Neutrophil (primary cell): ENCODE data around the gene DFFA.

Source experiments
- H3K27ac ChIP-seq: fragments of 200-600 bp; sonication (generic); 2 replicates; pipeline ENCODE4 v1.5.1; 2016; ENCODE audit warnings: mild to moderate bottlenecking, moderate library complexity
- H3K27me3 ChIP-seq: fragments of 200-600 bp; sonication (generic); 2 replicates; pipeline ENCODE4 v1.6.0; 2016; ENCODE audit warnings: mild to moderate bottlenecking
- H3K36me3 ChIP-seq: fragments of 200-600 bp; sonication (generic); 2 replicates; pipeline ENCODE4 v1.5.1; 2017
- H3K4me1 ChIP-seq, 2 experiments: fragments of 200-600 bp in 1 of 2; sonication (generic) in 1 of 2; 1 replicate in 1 of 2; 2 replicates in 1 of 2; pipeline versions ENCODE4 v1.5.1 to v1.6.1; 2013 to 2016; ENCODE audit warnings: low read depth in 1 of 2, low read length in 1 of 2, mild to moderate bottlenecking in 1 of 2, moderate library complexity in 1 of 2; ENCODE audit not compliant: control insufficient read depth in 1 of 2, insufficient read depth in 1 of 2
- H3K4me3 ChIP-seq, 2 experiments: fragments of 200-600 bp in 1 of 2; sonication (generic) in 1 of 2; 1 replicate in 1 of 2; 2 replicates in 1 of 2; pipeline ENCODE4 v1.5.1; 2013 to 2016; ENCODE audit warnings: low read depth in 1 of 2, low read length in 1 of 2, mild to moderate bottlenecking in 1 of 2, moderate library complexity in 1 of 2
- H3K9me3 ChIP-seq: fragments of 200-600 bp; sonication (generic); 2 replicates; pipeline ENCODE4 v1.5.1; 2016
- CTCF ChIP-seq: fragments of 200-600 bp; sonication (generic); IDR thresholded peaks from 2 replicates; pipeline ENCODE4 v1.5.1; 2016; ENCODE audit warnings: antibody characterized with exemption

The DFFA gene

GRCh38 chr1:10456048-10456447 lies 16.3 kb downstream of the DFFA start:
- H3K27me3 ChIP-seq = peaks cover 11% of the 10 kb centered on the region
- H3K9me3 ChIP-seq = no peaks in the 10 kb centered on the region
- H3K36me3 ChIP-seq = no peaks in the 10 kb centered on the region
- TF ChIP-seq CTCF = no peak
- no peak overlapping the region for H3K27ac ChIP-seq
- no peak overlapping the region for H3K4me3 ChIP-seq
- H3K4me1 ChIP-seq = no peaks in the 10 kb centered on the region

- Histone ChIP-seq H3K4me3 (no peak overlapping the region), H3K4me1 (no peaks in the 10 kb centered on the region), H3K36me3 (no peaks in the 10 kb centered on the region), H3K27ac (no peak overlapping the region), H3K27me3 (peaks cover 22% of the 10 kb centered on the region), H3K9me3 (no peaks in the 10 kb centered on the region)
- no peak for TF ChIP-seq CTCF
These were observed 21.0 kb downstream of the DFFA start for GRCh38 chr1:10451287-10451686.

- H3K4me3 ChIP-seq = no peak overlapping the region
- TF ChIP-seq CTCF = no peak
- H3K36me3 ChIP-seq = no peaks in the 10 kb centered on the region
- H3K9me3 ChIP-seq = no peaks in the 10 kb centered on the region
- H3K27me3 ChIP-seq = peaks cover 22% of the 10 kb centered on the region
- no peaks in the 10 kb centered on the region for H3K4me1 ChIP-seq
- H3K27ac ChIP-seq = no peak overlapping the region
These were observed 21.5 kb downstream of the DFFA start for GRCh38 chr1:10450836-10451235.

- Histone ChIP-seq H3K27me3 (peaks cover 22% of the 10 kb centered on the region), H3K36me3 (no peaks in the 10 kb centered on the region), H3K27ac (no peak overlapping the region), H3K4me3 (no peak overlapping the region), H3K9me3 (no peaks in the 10 kb centered on the region), H3K4me1 (no peaks in the 10 kb centered on the region)
- TF ChIP-seq CTCF = no peak
These were observed 22.0 kb downstream of the DFFA start for GRCh38 chr1:10450156-10450814.

GRCh38 chr1:10449751-10450150 lies 22.6 kb downstream of the DFFA start, which contains the start of gene CORT:
Gene CORT, plus strand, starts transcription at chr1:10450031. Its CDS starts 193 bp downstream, at chr1:10450224.
- no peaks in the 10 kb centered on the region for H3K9me3 ChIP-seq
- H3K27me3 ChIP-seq = peaks cover 22% of the 10 kb centered on the region
- no peaks in the 10 kb centered on the region for H3K36me3 ChIP-seq
- TF ChIP-seq CTCF = no peak
- no peak within 1 kb of the TSS for H3K4me3 ChIP-seq
- H3K4me1 ChIP-seq = no peaks in the 10 kb centered on the region
- no peak within 1 kb of the TSS for H3K27ac ChIP-seq
